Lower leg skin (tissue), 4 donors: ENCODE data around the gene ACTMAP. TPM values are rescaled to one million over a fixed set of nuclear protein-coding genes. Genes with fewer than 3 reads are reported as not detected.

Experiments used
- DNase-seq, 2 donors: peaks; one replicate each; pipeline ENCODE4 v3.0.0-alpha.2; 2019; ENCODE audit warnings: low spot score in 2 of 2
- H3K4me3 ChIP-seq: fragments of 200-600 bp; sonication (generic); 2 replicates; pipeline ENCODE4 v1.5.1; 2017; ENCODE audit warnings: mild to moderate bottlenecking, low read depth; ENCODE audit not compliant: poor library complexity, severe bottlenecking
- CTCF ChIP-seq, 3 donors: fragments of 450-650 bp; IDR thresholded peaks; one replicate each; pipeline ENCODE4 v1.5.1; 2016; ENCODE audit warnings: antibody characterized with exemption in 3 of 3, mild to moderate bottlenecking in 3 of 3, moderate library complexity in 2 of 3
- POLR2A ChIP-seq, 2 donors: fragments of 450-650 bp; IDR thresholded peaks; one replicate each; pipeline ENCODE4 v1.6.1; 2016 to 2017; ENCODE audit warnings: antibody characterized with exemption in 2 of 2, mild to moderate bottlenecking in 1 of 2, moderate library complexity in 1 of 2
- WGBS, 2 donors: methylation state at CpG; one replicate each; pipeline ENCODE4 v1.1.5; 2018; 5-methylcytosine and 5-hydroxymethylcytosine counted together
- intact Hi-C: fragments of 100-400 bp; cut with DNase I; formaldehyde crosslinking; loops from one replicate; pipeline ENCODE4 v1.15.0; 2023; ENCODE audit warnings: low total_unique reads
- total RNA-seq, 4 donors: library from RNA; depleted of rRNA; stranded (reverse); fragments of >200 nt; gene quantifications; one replicate each; pipeline ENCODE4 v1.1.0, GENCODE V29; 2016

The ACTMAP gene
- total RNA-seq, 4 donors from 2014 or later, result 4.1 to 8.5 (median 4.6) TPM

GRCh38 chr19:40752257-40752781 is 2.0 kb upstream of the ACTMAP start:
- intact Hi-C loops, result no loop called here
- TF ChIP-seq POLR2A (IDR thresholded peaks at IDR 0.05), result no peak
- no peak for TF ChIP-seq CTCF (IDR thresholded peaks at IDR 0.05)
- no peak for DNase-seq
- no peak overlapping the region for H3K4me3 ChIP-seq
- 75 to 79% methylated on average over 12 of the region's 12 CpGs for WGBS, 2 donors

GRCh38 chr19:40750874-40751537 is 729 bp upstream of the ACTMAP start, which contains the start of gene SNRPA:
Gene SNRPA (plus strand): TSS chr19:40751203. CDS start chr19:40751409, 206 bp downstream.
- no peak for TF ChIP-seq CTCF (IDR thresholded peaks at IDR 0.05)
- TF ChIP-seq POLR2A (IDR thresholded peaks at IDR 0.05), result peak in 1 of 2 donors; percentile 22
- DNase-seq, result peak; percentile 97 to 99
- intact Hi-C loops, result no loop called here
- 0% methylated on average over 46 of the region's 46 CpGs for WGBS, 2 donors
- H3K4me3 ChIP-seq, result peak within 1 kb of the TSS; percentile 39

DNA sequence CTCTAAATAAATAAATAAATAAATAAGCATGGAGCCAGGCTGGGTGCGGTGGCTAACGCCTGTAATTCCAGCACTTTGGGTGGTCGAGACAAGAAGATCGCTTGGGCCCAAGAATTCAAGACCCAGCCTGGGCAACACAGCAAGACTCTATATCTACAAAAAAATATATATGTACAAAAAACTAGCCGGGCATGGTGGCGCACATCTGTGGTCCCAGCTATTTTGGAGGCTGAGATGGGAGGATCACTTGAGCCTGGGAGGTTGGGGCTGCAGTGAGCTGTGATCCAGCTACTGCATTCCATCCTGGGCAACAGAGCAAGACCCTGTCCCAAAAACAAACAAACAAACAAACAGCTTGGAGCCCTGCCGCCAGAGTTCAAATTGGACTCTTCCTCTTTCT is 2.7 kb downstream of the ACTMAP start:
- intact Hi-C loops, result no loop called here
- no peak overlapping the region for H3K4me3 ChIP-seq
- TF ChIP-seq POLR2A (IDR thresholded peaks at IDR 0.05) (no peak), CTCF (IDR thresholded peaks at IDR 0.05) (no peak)
- DNase-seq, result no peak
- 94 to 99% methylated on average over 7 of the region's 7 CpGs for WGBS, 2 donors

DNA sequence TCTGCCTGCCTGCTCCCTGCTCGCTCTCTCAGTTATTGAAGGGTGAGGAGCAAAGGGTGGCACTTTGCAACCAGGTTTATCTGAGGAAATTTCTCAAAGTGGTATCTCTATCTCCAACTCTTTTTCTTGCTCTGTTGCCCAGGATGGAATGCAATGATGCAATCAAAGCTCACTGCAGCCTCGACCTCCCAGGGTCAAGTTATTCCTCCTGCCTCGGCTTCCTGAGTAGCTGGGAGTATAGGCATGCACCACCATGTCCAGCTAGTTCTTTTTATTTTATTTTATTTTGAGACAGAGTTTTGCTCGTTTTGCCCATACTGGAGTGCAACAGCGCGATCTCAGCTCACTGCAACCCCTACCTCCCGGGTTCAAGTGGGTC is 4.9 kb downstream of the ACTMAP start:
- WGBS, 2 donors, result 83 to 86% methylated on average over 7 of the region's 7 CpGs
- H3K4me3 ChIP-seq, result no peak overlapping the region
- intact Hi-C loops, result no loop called here
- DNase-seq, result no peak
- TF ChIP-seq CTCF (IDR thresholded peaks at IDR 0.05) (no peak), POLR2A (IDR thresholded peaks at IDR 0.05) (no peak)

GRCh38 chr19:40744554-40745401 is 5.5 kb downstream of the ACTMAP start:
- DNase-seq, result peak in 1 of 2 donors; percentile 83
- no peak overlapping the region for H3K4me3 ChIP-seq
- no peak for TF ChIP-seq POLR2A (IDR thresholded peaks at IDR 0.05)
- WGBS, 2 donors, result 75% methylated on average over 15 of the region's 17 CpGs
- intact Hi-C loops, result no loop called here

DNA sequence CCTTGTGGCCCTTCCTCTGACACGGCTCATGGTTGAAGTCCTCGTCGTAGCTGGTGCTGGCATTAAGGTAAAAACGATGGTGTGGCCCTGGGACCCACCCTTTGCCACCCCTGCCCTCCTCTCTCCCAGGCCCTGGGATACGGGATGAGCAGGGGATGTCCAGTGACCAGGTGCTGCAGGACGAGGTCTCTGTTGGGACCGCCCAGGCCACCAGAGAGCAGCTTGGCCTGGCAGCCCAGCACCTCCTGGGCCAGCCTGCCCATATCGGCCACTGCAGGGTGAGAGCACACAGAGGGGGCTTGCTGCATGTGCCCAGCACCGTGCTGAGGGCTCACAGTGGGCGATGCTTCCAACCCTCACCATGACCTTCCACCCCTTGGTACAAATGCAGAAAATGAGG is 6.4 kb downstream of the ACTMAP start:
- H3K4me3 ChIP-seq, result no peak overlapping the region
- TF ChIP-seq CTCF (IDR thresholded peaks at IDR 0.05) (no peak), POLR2A (IDR thresholded peaks at IDR 0.05) (no peak)
- DNase-seq, result peak in 1 of 2 donors; percentile 72
- intact Hi-C loops, result no loop called here
- 94 to 96% methylated on average over 10 of the region's 10 CpGs for WGBS, 2 donors
